GM12878 (cell line): ENCODE results near the gene ATP6V1G1. TPM values are rescaled to one million over a fixed set of nuclear protein-coding genes. Genes with fewer than 3 reads are reported as not detected.

Experiments used
- BACH1 ChIP-seq: fragments of 450-650 bp; IDR thresholded peaks from 2 replicates; pipeline ENCODE4 v1.6.1; 2017; ENCODE audit warnings: mild to moderate bottlenecking, borderline replicate concordance
- CHD2 ChIP-seq: IDR thresholded peaks from 2 replicates; pipeline ENCODE4 v1.6.1; 2011; ENCODE audit warnings: low read depth, low read length, improper control_type of control experiment, borderline replicate concordance
- EP300 ChIP-seq, 2 experiments: fragments of 150-350 bp in 1 of 2; IDR thresholded peaks; 2 replicates each; pipeline ENCODE4 v1.6.1; 2011 to 2012; ENCODE audit warnings: low read depth in 2 of 2, low read length in 2 of 2, borderline replicate concordance in 1 of 2, improper control_type of control experiment in 1 of 2, inconsistent platforms in 1 of 2; ENCODE audit not compliant: control insufficient read depth in 1 of 2
- MYB ChIP-seq: fragments of 150-350 bp; IDR thresholded peaks from 2 replicates; pipeline ENCODE4 v1.6.1; 2014; ENCODE audit warnings: mild to moderate bottlenecking, low read depth, low read length, borderline replicate concordance
- PBX3 ChIP-seq: IDR thresholded peaks from 2 replicates; pipeline ENCODE4 v1.6.1; 2011; ENCODE audit warnings: mild to moderate bottlenecking, low read depth, low read length, moderate library complexity; ENCODE audit not compliant: insufficient replicate concordance
- RAD51 ChIP-seq: fragments of 450-650 bp; IDR thresholded peaks from 2 replicates; pipeline ENCODE4 v1.6.1; 2016; ENCODE audit warnings: moderate library complexity, mild to moderate bottlenecking, inconsistent platforms
- RUNX3 ChIP-seq: IDR thresholded peaks from 2 replicates; pipeline ENCODE4 v1.6.1; 2012; ENCODE audit warnings: low read length, inconsistent platforms
- SIX5 ChIP-seq: IDR thresholded peaks from 2 replicates; pipeline ENCODE4 v1.6.1; 2011; ENCODE audit warnings: mild to moderate bottlenecking, low read depth, low read length, moderate library complexity; ENCODE audit not compliant: severe bottlenecking
- SMAD1 ChIP-seq: fragments of 450-650 bp; IDR thresholded peaks from 2 replicates; pipeline ENCODE4 v1.6.1; 2018; ENCODE audit warnings: mild to moderate bottlenecking, low read depth; ENCODE audit not compliant: partially characterized antibody
- SP1 ChIP-seq: IDR thresholded peaks from one replicate; pipeline ENCODE4 v1.6.1; 2011; ENCODE audit warnings: low read depth, low read length
- STAT3 ChIP-seq: IDR thresholded peaks from 2 replicates; pipeline ENCODE4 v1.6.1; 2011; ENCODE audit warnings: low read depth, low read length, improper control_type of control experiment
- SUPT20H ChIP-seq: IDR thresholded peaks from 2 replicates; pipeline ENCODE4 v1.6.1; 2011; ENCODE audit warnings: low read depth, mild to moderate bottlenecking, low read length, moderate library complexity, borderline replicate concordance; ENCODE audit not compliant: control insufficient read depth
- TCF7 ChIP-seq: IDR thresholded peaks from 2 replicates; pipeline ENCODE4 v1.6.1; 2014; ENCODE audit warnings: antibody characterized with exemption, borderline replicate concordance
- YBX1 ChIP-seq: fragments of 450-650 bp; IDR thresholded peaks from 2 replicates; pipeline ENCODE4 v1.6.1; 2016; ENCODE audit warnings: antibody characterized with exemption
- ZNF384 ChIP-seq: IDR thresholded peaks from 2 replicates; pipeline ENCODE4 v1.6.1; 2012; ENCODE audit warnings: low read depth, mild to moderate bottlenecking, low read length, improper control_type of control experiment, borderline replicate concordance
- ZZZ3 ChIP-seq: IDR thresholded peaks from 2 replicates; pipeline ENCODE4 v1.6.1; 2011; ENCODE audit warnings: low read depth; ENCODE audit not compliant: control insufficient read depth, insufficient read length
- polyA plus RNA-seq, 11 experiments: library from polyadenylated mRNA; depleted of rRNA in 4 of 11; unstranded in 6 of 11; stranded (reverse) in 5 of 11; fragments of >200 nt; fragmentation: Nextera tagmentation in 4 of 11; fragmentation: Illumina TruSeq in 1 of 11; extraction: Ambion mirVana in 4 of 11; extraction: Trizol in 1 of 11; gene quantifications; 1 replicate in 1 of 11; 2 replicates in 10 of 11; pipeline versions ENCODE4 v1.2.1 to v1.2.3, GENCODE V29; 2011 to 2016; ENCODE audit warnings: inconsistent platforms in 2 of 11, missing spikeins in 2 of 11, low read depth in 1 of 11
- total RNA-seq, 4 experiments: library from RNA; depleted of rRNA in 3 of 4; stranded (reverse); fragments of >200 nt in 3 of 4; fragmentation: Illumina TruSeq in 1 of 4; extraction: Trizol in 1 of 4; gene quantifications; 2 replicates each; pipeline versions ENCODE4 v1.2.1 to v1.2.3, GENCODE V29; 2013 to 2021
- TF ChIP-seq, protein P1 (sequence below): fragments of 450-650 bp; IDR thresholded peaks from 2 replicates; pipeline ENCODE4 v1.6.1; 2017; ENCODE audit warnings: mild to moderate bottlenecking, moderate library complexity
- TF ChIP-seq, protein P2 (sequence below): IDR thresholded peaks from 2 replicates; pipeline ENCODE4 v1.6.1; 2012; ENCODE audit warnings: low read depth, low read length, improper control_type of control experiment
- TF ChIP-seq, protein P3 (sequence below): fragments of 450-650 bp; IDR thresholded peaks from 2 replicates; pipeline ENCODE4 v1.6.1; 2017; ENCODE audit warnings: antibody characterized with exemption, mild to moderate bottlenecking, moderate library complexity

ATP6V1G1 gene
- total and polyA plus RNA-seq, 10 of the 15 experiments (the other 5 are each of a cell fraction or from before 2014, with no cell fraction given), result 34.2 to 204 (median 82.5) TPM

GRCh38 chr9:114587345-114588202, at the start of gene ATP6V1G1 (continued):
- TF ChIP-seq, protein P1, sequence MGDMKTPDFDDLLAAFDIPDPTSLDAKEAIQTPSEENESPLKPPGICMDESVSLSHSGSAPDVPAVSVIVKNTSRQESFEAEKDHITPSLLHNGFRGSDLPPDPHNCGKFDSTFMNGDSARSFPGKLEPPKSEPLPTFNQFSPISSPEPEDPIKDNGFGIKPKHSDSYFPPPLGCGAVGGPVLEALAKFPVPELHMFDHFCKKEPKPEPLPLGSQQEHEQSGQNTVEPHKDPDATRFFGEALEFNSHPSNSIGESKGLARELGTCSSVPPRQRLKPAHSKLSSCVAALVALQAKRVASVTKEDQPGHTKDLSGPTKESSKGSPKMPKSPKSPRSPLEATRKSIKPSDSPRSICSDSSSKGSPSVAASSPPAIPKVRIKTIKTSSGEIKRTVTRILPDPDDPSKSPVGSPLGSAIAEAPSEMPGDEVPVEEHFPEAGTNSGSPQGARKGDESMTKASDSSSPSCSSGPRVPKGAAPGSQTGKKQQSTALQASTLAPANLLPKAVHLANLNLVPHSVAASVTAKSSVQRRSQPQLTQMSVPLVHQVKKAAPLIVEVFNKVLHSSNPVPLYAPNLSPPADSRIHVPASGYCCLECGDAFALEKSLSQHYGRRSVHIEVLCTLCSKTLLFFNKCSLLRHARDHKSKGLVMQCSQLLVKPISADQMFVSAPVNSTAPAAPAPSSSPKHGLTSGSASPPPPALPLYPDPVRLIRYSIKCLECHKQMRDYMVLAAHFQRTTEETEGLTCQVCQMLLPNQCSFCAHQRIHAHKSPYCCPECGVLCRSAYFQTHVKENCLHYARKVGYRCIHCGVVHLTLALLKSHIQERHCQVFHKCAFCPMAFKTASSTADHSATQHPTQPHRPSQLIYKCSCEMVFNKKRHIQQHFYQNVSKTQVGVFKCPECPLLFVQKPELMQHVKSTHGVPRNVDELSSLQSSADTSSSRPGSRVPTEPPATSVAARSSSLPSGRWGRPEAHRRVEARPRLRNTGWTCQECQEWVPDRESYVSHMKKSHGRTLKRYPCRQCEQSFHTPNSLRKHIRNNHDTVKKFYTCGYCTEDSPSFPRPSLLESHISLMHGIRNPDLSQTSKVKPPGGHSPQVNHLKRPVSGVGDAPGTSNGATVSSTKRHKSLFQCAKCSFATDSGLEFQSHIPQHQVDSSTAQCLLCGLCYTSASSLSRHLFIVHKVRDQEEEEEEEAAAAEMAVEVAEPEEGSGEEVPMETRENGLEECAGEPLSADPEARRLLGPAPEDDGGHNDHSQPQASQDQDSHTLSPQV, result no peak
- peak; percentile 16 for TF ChIP-seq SMAD1
- 0 out of 2 replicates have a peak, but pooled peaks have one; percentile 20 for TF ChIP-seq CHD2
- TF ChIP-seq EP300 (IDR thresholded peaks at IDR 0.05; ENCODE audit: borderline replicate concordance in 1 of 2, control insufficient read depth in 1 of 2, low read depth in 2 of 2, low read length in 2 of 2), result peak; percentile 9 to 49; a peak in 1 of 4 replicates
- TF ChIP-seq ZZZ3, result no peak
- TF ChIP-seq, protein P2, sequence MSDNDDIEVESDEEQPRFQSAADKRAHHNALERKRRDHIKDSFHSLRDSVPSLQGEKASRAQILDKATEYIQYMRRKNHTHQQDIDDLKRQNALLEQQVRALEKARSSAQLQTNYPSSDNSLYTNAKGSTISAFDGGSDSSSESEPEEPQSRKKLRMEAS, result peak; percentile 84; the same call in 1 of the 2 replicates
- TF ChIP-seq, protein P3, sequence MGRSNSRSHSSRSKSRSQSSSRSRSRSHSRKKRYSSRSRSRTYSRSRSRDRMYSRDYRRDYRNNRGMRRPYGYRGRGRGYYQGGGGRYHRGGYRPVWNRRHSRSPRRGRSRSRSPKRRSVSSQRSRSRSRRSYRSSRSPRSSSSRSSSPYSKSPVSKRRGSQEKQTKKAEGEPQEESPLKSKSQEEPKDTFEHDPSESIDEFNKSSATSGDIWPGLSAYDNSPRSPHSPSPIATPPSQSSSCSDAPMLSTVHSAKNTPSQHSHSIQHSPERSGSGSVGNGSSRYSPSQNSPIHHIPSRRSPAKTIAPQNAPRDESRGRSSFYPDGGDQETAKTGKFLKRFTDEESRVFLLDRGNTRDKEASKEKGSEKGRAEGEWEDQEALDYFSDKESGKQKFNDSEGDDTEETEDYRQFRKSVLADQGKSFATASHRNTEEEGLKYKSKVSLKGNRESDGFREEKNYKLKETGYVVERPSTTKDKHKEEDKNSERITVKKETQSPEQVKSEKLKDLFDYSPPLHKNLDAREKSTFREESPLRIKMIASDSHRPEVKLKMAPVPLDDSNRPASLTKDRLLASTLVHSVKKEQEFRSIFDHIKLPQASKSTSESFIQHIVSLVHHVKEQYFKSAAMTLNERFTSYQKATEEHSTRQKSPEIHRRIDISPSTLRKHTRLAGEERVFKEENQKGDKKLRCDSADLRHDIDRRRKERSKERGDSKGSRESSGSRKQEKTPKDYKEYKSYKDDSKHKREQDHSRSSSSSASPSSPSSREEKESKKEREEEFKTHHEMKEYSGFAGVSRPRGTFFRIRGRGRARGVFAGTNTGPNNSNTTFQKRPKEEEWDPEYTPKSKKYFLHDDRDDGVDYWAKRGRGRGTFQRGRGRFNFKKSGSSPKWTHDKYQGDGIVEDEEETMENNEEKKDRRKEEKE, result no peak
- no peak for TF ChIP-seq PBX3
- TF ChIP-seq MYB, result no peak
- no peak for TF ChIP-seq SP1
- peak; percentile 39; the same call in 1 of the 2 replicates for TF ChIP-seq RUNX3
- no peak for TF ChIP-seq YBX1
- TF ChIP-seq STAT3, result no peak
- no peak for TF ChIP-seq SUPT20H
- TF ChIP-seq ZNF384, result no peak
- TF ChIP-seq BACH1, result peak; percentile 18; the same call in 1 of the 2 replicates
- peak; percentile 100 for TF ChIP-seq RAD51
- no peak for TF ChIP-seq SIX5
- no peak for TF ChIP-seq TCF7
